Measurements from ENCODE around the gene NR1I2. TPM values are rescaled to one million over a fixed set of nuclear protein-coding genes. Genes with fewer than 3 reads are reported as not detected.

The NR1I2 gene
- polyA plus RNA-seq, 1 donor from 2014 or later = 0.53 TPM

GRCh38 chr3:119745942-119746341 is 36.0 kb upstream of the NR1I2 start:
- Histone ChIP-seq H3K9me2 (ENCODE audit: insufficient read depth, low read length) (no peaks in the 10 kb centered on the region), H2AFZ (ENCODE audit: low read depth, low read length) (no peak overlapping the region), H3K9ac (ENCODE audit: low read length) (no peak overlapping the region), H3K4me3 (ENCODE audit: low read length) (no peak overlapping the region), H3K36me3 (ENCODE audit: insufficient read depth, low read length) (no peaks in the 10 kb centered on the region), H3K9me3 (ENCODE audit: low read length) (no peaks in the 10 kb centered on the region), H3K27me3 (ENCODE audit: insufficient read depth, low read depth, low read length) (no peaks in the 10 kb centered on the region), H4K20me1 (ENCODE audit: insufficient read depth) (no peaks in the 10 kb centered on the region), H3K79me2 (replicated peaks; ENCODE audit: insufficient read depth, low read length) (no peaks in the 10 kb centered on the region), H3F3A (ENCODE audit: insufficient read depth, low read length, poor library complexity, severe bottlenecking) (no peaks in the 10 kb centered on the region), H3K4me2 (ENCODE audit: low read length) (no peak overlapping the region), H3K27ac (ENCODE audit: low read length) (no peak overlapping the region)
- no peak for TF ChIP-seq REST (IDR thresholded peaks at IDR 0.05; ENCODE audit: borderline replicate concordance)
- TF ChIP-seq EP300 (conservative IDR thresholded peaks at IDR 0.05; ENCODE audit: poor library complexity, severe bottlenecking) = no peak
- no peak for TF ChIP-seq MXI1 (conservative IDR thresholded peaks at IDR 0.05; ENCODE audit: poor library complexity, severe bottlenecking)
- TF ChIP-seq EZH2 (IDR thresholded peaks at IDR 0.05; ENCODE audit: borderline replicate concordance, insufficient read depth, low read length, poor library complexity, severe bottlenecking) = no peak
- no peak for TF ChIP-seq CTCF (IDR thresholded peaks at IDR 0.05; ENCODE audit: poor library complexity, severe bottlenecking)
- no peak for TF ChIP-seq POLR2AphosphoS5 (IDR thresholded peaks at IDR 0.05)
- TF ChIP-seq SMC3 (conservative IDR thresholded peaks at IDR 0.05; ENCODE audit: poor library complexity) = no peak
- TF ChIP-seq RAD21 (conservative IDR thresholded peaks at IDR 0.05) = no peak
- no peak for TF ChIP-seq TAF1 (IDR thresholded peaks at IDR 0.05; ENCODE audit: low read depth)

- TF ChIP-seq SMC3 (conservative IDR thresholded peaks at IDR 0.05; ENCODE audit: poor library complexity) = no peak
- no peak for TF ChIP-seq TAF1 (IDR thresholded peaks at IDR 0.05; ENCODE audit: low read depth)
- TF ChIP-seq POLR2AphosphoS5 (IDR thresholded peaks at IDR 0.05) = no peak
- no peak for TF ChIP-seq REST (IDR thresholded peaks at IDR 0.05; ENCODE audit: borderline replicate concordance)
- no peak for TF ChIP-seq CTCF (IDR thresholded peaks at IDR 0.05; ENCODE audit: poor library complexity, severe bottlenecking)
- no peak for TF ChIP-seq EP300 (conservative IDR thresholded peaks at IDR 0.05; ENCODE audit: poor library complexity, severe bottlenecking)
- TF ChIP-seq RAD21 (conservative IDR thresholded peaks at IDR 0.05) = no peak
- TF ChIP-seq MXI1 (conservative IDR thresholded peaks at IDR 0.05; ENCODE audit: poor library complexity, severe bottlenecking) = no peak
- TF ChIP-seq EZH2 (IDR thresholded peaks at IDR 0.05; ENCODE audit: borderline replicate concordance, insufficient read depth, low read length, poor library complexity, severe bottlenecking) = no peak
- Histone ChIP-seq H3F3A (ENCODE audit: insufficient read depth, low read length, poor library complexity, severe bottlenecking) (no peaks in the 10 kb centered on the region), H2AFZ (ENCODE audit: low read depth, low read length) (no peak overlapping the region), H3K9ac (ENCODE audit: low read length) (no peak overlapping the region), H4K20me1 (ENCODE audit: insufficient read depth) (no peaks in the 10 kb centered on the region), H3K27ac (ENCODE audit: low read length) (no peak overlapping the region), H3K79me2 (replicated peaks; ENCODE audit: insufficient read depth, low read length) (no peaks in the 10 kb centered on the region), H3K4me2 (ENCODE audit: low read length) (no peak overlapping the region), H3K9me2 (ENCODE audit: insufficient read depth, low read length) (no peaks in the 10 kb centered on the region), H3K36me3 (ENCODE audit: insufficient read depth, low read length) (peaks cover 3% of the 10 kb centered on the region), H3K9me3 (ENCODE audit: low read length) (no peaks in the 10 kb centered on the region), H3K27me3 (ENCODE audit: insufficient read depth, low read depth, low read length) (no peaks in the 10 kb centered on the region), H3K4me3 (ENCODE audit: low read length) (no peak overlapping the region)
These were observed 35.5 kb upstream of the NR1I2 start for GRCh38 chr3:119746423-119746822.
